ENCODE results near the gene HSP90B1. TPM values are rescaled to one million over a fixed set of nuclear protein-coding genes. Genes with fewer than 3 reads are reported as not detected.

The HSP90B1 gene
- total and polyA plus RNA-seq, 2 of the 13 experiments (the other 11 are each of a cell fraction or from before 2014, with no cell fraction given): 800 to 954 TPM

DNA sequence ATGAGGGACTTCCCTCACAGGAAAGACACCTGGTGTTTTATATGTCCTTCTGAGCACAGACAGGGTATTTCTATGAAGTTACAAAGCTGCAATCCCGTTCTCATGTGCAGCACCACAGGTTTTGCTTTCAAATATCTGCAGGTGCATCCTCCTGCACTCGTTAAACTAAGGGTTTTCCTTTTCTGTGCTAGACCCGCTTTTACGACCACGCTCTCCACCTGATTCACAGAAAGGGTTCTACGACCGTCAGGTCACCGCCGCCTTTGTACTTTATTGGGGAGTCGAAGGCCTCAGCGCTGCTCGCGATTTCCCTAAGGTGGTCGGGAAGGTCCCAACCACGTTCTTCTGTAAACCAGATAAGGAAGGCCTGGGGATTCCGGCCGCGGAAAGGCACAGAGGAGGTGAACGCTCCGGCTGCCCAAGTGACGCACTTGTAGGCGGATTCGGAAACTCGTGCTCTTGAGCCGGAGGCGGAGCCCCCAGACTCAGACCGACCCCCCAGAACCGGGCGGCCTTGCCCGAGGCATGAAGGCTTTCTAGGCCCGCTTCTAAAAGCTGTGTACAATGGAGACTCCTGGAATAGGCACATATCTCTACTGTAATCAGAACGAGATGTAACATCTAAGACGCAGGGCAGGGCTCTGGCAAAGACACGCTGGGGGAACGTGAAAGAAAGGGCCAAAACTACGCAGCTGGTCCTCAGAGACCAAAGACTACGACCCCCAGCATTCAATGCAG lies 995 bp upstream of the HSP90B1 start (continued):
- TF ChIP-seq ZNF773 (CRISPR knock-in tag; IDR thresholded peaks at IDR 0.05; ENCODE audit: borderline replicate concordance): no peak; the same call in 1 of the 2 replicates
- TF ChIP-seq TBX2 (CRISPR knock-in tag; IDR thresholded peaks at IDR 0.05; ENCODE audit: borderline replicate concordance): peak; percentile 29; the same call in 1 of the 2 replicates
- no peak for TF ChIP-seq CCDC6 (CRISPR knock-in tag; IDR thresholded peaks at IDR 0.05)
- TF ChIP-seq CAMTA2 (CRISPR knock-in tag; IDR thresholded peaks at IDR 0.05; ENCODE audit: borderline replicate concordance): no peak; the same call in 1 of the 2 replicates
- TF ChIP-seq ZC3H4 (CRISPR knock-in tag; IDR thresholded peaks at IDR 0.05; ENCODE audit: borderline replicate concordance): no peak
- no peak for TF ChIP-seq ZNF891 (CRISPR knock-in tag; IDR thresholded peaks at IDR 0.05)
- TF ChIP-seq LRRFIP1 (CRISPR knock-in tag; conservative IDR thresholded peaks at IDR 0.05): no peak
- TF ChIP-seq CCAR2 (optimal IDR thresholded peaks at IDR 0.05; ENCODE audit: low read depth, low read length): peak; percentile 80
- peak; percentile 66; the same call in 1 of the 2 replicates for TF ChIP-seq ZNF747 (CRISPR knock-in tag; IDR thresholded peaks at IDR 0.05; ENCODE audit: borderline replicate concordance)
- TF ChIP-seq ZBTB37 (CRISPR knock-in tag; IDR thresholded peaks at IDR 0.05): no peak
- TF ChIP-seq, protein P1, sequence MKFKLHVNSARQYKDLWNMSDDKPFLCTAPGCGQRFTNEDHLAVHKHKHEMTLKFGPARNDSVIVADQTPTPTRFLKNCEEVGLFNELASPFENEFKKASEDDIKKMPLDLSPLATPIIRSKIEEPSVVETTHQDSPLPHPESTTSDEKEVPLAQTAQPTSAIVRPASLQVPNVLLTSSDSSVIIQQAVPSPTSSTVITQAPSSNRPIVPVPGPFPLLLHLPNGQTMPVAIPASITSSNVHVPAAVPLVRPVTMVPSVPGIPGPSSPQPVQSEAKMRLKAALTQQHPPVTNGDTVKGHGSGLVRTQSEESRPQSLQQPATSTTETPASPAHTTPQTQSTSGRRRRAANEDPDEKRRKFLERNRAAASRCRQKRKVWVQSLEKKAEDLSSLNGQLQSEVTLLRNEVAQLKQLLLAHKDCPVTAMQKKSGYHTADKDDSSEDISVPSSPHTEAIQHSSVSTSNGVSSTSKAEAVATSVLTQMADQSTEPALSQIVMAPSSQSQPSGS (CRISPR knock-in tag; IDR thresholded peaks at IDR 0.05): peak; percentile 13; the same call in 1 of the 2 replicates
- no peak for TF ChIP-seq BHLHE40 (IDR thresholded peaks at IDR 0.05; ENCODE audit: low read length)
- no peak for TF ChIP-seq MAFF (IDR thresholded peaks at IDR 0.05; ENCODE audit: low read depth, low read length)
- TF ChIP-seq ELF1 (CRISPR knock-in tag; IDR thresholded peaks at IDR 0.05): peak; percentile 27; the same call in 1 of the 2 replicates
- no peak for TF ChIP-seq SMYD3 (CRISPR knock-in tag; IDR thresholded peaks at IDR 0.05)
- TF ChIP-seq NFKBIZ (CRISPR knock-in tag; IDR thresholded peaks at IDR 0.05): no peak
- TF ChIP-seq, protein P2, sequence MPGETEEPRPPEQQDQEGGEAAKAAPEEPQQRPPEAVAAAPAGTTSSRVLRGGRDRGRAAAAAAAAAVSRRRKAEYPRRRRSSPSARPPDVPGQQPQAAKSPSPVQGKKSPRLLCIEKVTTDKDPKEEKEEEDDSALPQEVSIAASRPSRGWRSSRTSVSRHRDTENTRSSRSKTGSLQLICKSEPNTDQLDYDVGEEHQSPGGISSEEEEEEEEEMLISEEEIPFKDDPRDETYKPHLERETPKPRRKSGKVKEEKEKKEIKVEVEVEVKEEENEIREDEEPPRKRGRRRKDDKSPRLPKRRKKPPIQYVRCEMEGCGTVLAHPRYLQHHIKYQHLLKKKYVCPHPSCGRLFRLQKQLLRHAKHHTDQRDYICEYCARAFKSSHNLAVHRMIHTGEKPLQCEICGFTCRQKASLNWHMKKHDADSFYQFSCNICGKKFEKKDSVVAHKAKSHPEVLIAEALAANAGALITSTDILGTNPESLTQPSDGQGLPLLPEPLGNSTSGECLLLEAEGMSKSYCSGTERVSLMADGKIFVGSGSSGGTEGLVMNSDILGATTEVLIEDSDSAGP (CRISPR knock-in tag; IDR thresholded peaks at IDR 0.05; ENCODE audit: borderline replicate concordance): 0 out of 2 replicates have a peak, but pooled peaks have one; percentile 63
- TF ChIP-seq HDAC2 (CRISPR knock-in tag; IDR thresholded peaks at IDR 0.05): no peak
- no peak for TF ChIP-seq SCMH1 (CRISPR knock-in tag; IDR thresholded peaks at IDR 0.05; ENCODE audit: borderline replicate concordance)
- no peak for TF ChIP-seq ZNF205 (CRISPR knock-in tag; IDR thresholded peaks at IDR 0.05)
- 0 out of 2 replicates have a peak, but pooled peaks have one; percentile 52 for TF ChIP-seq ZSCAN22 (CRISPR knock-in tag; IDR thresholded peaks at IDR 0.05)
- no peak for TF ChIP-seq ZNF383 (CRISPR knock-in tag; IDR thresholded peaks at IDR 0.05; ENCODE audit: borderline replicate concordance)
- TF ChIP-seq POGZ (CRISPR knock-in tag; IDR thresholded peaks at IDR 0.05): no peak
- no peak for TF ChIP-seq ZNF136 (CRISPR knock-in tag; IDR thresholded peaks at IDR 0.05; ENCODE audit: low read depth)
